ENCODE data around the gene KRTAP19-2. TPM values are rescaled to one million over a fixed set of nuclear protein-coding genes. Genes with fewer than 3 reads are reported as not detected.
A peak's percentile ranks its signal among the peaks of the same experiment; 100 is the strongest.

The KRTAP19-2 gene
- total and polyA plus RNA-seq, 9 of the 15 experiments (the other 6 are each of a cell fraction or from before 2014, with no cell fraction given): not detected

DNA sequence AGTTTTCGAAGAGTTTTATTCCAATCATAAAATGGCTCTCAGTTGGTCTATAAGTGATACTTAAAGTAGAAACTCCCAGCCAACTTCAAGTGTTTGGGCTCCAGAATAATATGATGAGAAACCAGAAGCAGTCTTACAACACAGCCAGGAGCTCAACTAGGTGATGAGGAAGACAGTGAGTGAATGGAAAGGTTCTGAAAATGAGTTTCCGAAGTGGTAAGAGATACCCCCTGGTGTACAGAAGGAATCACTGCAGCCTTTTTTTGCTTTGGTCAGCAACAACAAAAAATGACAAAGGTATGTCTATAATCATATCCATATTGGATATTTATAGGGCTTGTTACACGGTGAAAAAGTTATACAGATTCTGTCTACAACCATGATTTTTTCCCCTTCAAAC is 23.5 kb downstream of the KRTAP19-2 start:
- Histone ChIP-seq H3K9me3 (replicated peaks; ENCODE audit: control insufficient read depth, insufficient read depth, low read depth, low read length) (no peaks in the 10 kb centered on the region), H3K36me3 (ENCODE audit: control insufficient read depth, insufficient read depth, low read length) (no peaks in the 10 kb centered on the region), H3K9ac (ENCODE audit: insufficient read depth in 1 of 2, low read depth in 2 of 2, low read length in 2 of 2) (no peak overlapping the region), H3K4me1 (replicated peaks in 1 of 2; ENCODE audit: control insufficient read depth in 2 of 2, insufficient read depth in 2 of 2, low read length in 2 of 2) (no peaks in the 10 kb centered on the region), H3K79me2 (ENCODE audit: control insufficient read depth, insufficient read depth, low read length) (no peaks in the 10 kb centered on the region), H3K9me1 (ENCODE audit: control insufficient read depth, insufficient read depth, low read length) (no peaks in the 10 kb centered on the region), H3K4me2 (ENCODE audit: insufficient read depth, low read length) (no peak overlapping the region), H2AFZ (ENCODE audit: low read depth, low read length) (no peak overlapping the region), H3K27me3 (ENCODE audit: control insufficient read depth in 2 of 2, insufficient read depth in 2 of 2, low read length in 2 of 2) (no peaks in the 10 kb centered on the region), H3K27ac (ENCODE audit: extremely low read depth, low read depth, low read length) (no peak overlapping the region), H3K4me3 (no peak overlapping the region), H4K20me1 (replicated peaks; ENCODE audit: control insufficient read depth, insufficient read depth, low read length) (no peaks in the 10 kb centered on the region)
- BruUV-seq (replicated peaks): no TSS peak
- DNase-seq (ENCODE audit: extremely low read depth in 1 of 4, low spot score in 3 of 4) (peak in 2 of 4 experiments; percentile 11 to 20), FAIRE-seq (no peak), ATAC-seq (no peak)
- TF ChIP-seq CTCF (IDR thresholded peaks at IDR 0.05 in 2 of 3, conservative IDR thresholded peaks at IDR 0.05 in 1 of 3; ENCODE audit: insufficient read depth in 2 of 3, low read depth in 1 of 3, low read length in 3 of 3) (peak in 2 of 3 experiments; percentile 28 to 29; a peak in 2 of 6 replicates), RAD21 (CRISPR knock-in tag; conservative IDR thresholded peaks at IDR 0.05 in 1 of 2, IDR thresholded peaks at IDR 0.05 in 1 of 2) (peak in 1 of 2 experiments; percentile 43; a peak in 2 of 4 replicates), ZNF121 (CRISPR knock-in tag; conservative IDR thresholded peaks at IDR 0.05) (no peak), ZNF316 (IDR thresholded peaks at IDR 0.05) (peak; percentile 52; the same call in 1 of the 2 replicates), MAFK (IDR thresholded peaks at IDR 0.05; ENCODE audit: low read length) (peak; percentile 41; the same call in 1 of the 2 replicates), C11orf30 (IDR thresholded peaks at IDR 0.05; ENCODE audit: low read depth) (peak; percentile 22; the same call in 1 of the 2 replicates), NCOA2 (IDR thresholded peaks at IDR 0.05; ENCODE audit: partially characterized antibody in 2 of 2) (no peak), MAFF (IDR thresholded peaks at IDR 0.05; ENCODE audit: low read length) (peak; percentile 47), MED1 (CRISPR knock-in tag; IDR thresholded peaks at IDR 0.05; ENCODE audit: borderline replicate concordance) (no peak), MAFG (tag; conservative IDR thresholded peaks at IDR 0.05) (peak; percentile 56; the same call in 1 of the 2 replicates)
- POLR2A ChIA-PET: no interaction called here
- CTCF ChIA-PET (ENCODE audit: low intra/inter-chr PET ratio): interaction anchor here (0.6 kb wide), 1 partner anchor 52 kb away, joined by 3 read pairs; no protein-coding TSS in a partner anchor
- intact Hi-C loops (cut with micrococcal nuclease): no loop called here
- in situ Hi-C loops (cut with MboI): no loop called here
- WGBS (ENCODE audit: insufficient coverage, low coverage, missing lambda C conversion rate): 2% methylated on average over 3 of the region's 3 CpGs

All from K562 (cell line).